NCI-H1105 treated with DMSO at 0.1 percent for 48 hours (cell line): ENCODE data around the gene USB1.

ENCODE experiments used
- DNase-seq: peaks from one replicate; lab custom pipeline; 2025; lab: John Stamatoyannopoulos, UW

Gene USB1

GRCh38 chr16:58000706-58001676 is at the start of gene USB1:
Gene USB1, plus strand, starts transcription at chr16:58001407. Its CDS starts 77 bp downstream, at chr16:58001484.
- DNase-seq = peak; percentile 64

DNA sequence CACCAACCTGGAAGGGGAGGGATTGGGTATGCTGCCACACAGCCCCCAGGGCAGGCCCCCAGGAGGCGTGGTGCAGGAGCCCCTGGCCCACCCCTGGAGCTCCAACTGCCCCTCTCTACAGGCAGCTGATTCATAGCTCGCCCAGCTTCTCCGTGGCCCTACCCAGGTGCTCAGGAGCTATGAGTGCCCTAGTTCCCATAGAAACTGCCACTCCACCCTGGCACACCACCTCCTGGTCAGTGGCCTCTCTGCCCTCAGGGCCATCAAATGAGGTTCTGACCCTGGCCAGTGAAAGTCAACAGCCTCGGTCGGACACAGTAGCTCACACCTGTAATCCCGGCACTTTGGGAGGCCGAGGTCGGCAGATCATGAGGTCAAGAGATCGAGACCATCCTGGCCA is 48.3 kb upstream of the USB1 start:
- no peak for DNase-seq

DNA sequence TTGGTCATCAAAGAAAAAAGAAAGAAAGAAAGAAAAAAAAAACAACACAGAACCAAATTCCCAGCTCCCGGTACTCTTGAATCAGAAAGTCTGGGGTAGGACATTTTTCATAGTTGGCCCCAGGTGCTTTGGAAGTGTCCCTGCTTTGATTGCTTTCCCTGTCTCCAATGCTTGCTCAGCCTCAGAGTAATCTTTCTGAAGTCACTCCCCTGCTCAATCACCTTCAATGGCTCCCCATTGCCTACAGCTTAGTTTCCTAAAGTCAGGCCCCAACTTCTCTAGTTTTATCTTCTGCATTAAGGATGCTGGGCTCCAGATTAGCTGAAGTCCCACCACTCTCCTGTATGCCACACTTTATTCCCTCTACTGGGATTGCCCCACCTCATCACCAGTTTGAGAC is 47.4 kb upstream of the USB1 start:
- no peak for DNase-seq

DNA sequence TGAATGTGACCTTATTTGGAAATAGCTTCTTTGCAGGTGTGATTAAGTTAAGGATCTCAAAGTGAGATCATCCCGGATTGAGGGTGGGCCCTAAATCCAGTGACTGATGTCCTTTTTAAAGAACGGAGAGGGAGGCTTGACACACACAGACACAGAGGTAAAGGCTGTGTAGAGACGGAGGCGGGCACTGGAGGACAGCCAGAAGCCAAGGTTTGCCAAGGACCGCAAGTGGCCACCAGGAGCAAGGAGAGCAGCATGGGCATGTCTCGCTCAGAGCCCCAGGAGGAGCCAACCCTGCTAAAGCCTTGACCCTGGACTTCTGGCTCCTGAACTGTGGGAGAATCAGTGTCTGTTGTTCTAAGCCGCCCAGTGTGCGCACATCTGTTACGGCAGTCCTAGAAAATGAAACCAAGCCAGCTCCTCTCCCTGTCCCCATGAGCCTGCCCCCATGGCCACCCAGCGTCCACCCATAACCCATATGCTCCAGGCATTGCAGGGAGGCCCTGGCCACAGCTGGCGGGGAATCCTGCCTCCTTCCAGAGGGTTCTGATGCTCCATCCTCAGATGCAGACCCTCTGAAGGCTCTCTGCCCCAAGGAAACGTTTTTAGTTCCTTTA is 45.5 kb upstream of the USB1 start:
- DNase-seq = no peak

GRCh38 chr16:57956270-57956808 is 44.9 kb upstream of the USB1 start:
- DNase-seq = no peak

DNA sequence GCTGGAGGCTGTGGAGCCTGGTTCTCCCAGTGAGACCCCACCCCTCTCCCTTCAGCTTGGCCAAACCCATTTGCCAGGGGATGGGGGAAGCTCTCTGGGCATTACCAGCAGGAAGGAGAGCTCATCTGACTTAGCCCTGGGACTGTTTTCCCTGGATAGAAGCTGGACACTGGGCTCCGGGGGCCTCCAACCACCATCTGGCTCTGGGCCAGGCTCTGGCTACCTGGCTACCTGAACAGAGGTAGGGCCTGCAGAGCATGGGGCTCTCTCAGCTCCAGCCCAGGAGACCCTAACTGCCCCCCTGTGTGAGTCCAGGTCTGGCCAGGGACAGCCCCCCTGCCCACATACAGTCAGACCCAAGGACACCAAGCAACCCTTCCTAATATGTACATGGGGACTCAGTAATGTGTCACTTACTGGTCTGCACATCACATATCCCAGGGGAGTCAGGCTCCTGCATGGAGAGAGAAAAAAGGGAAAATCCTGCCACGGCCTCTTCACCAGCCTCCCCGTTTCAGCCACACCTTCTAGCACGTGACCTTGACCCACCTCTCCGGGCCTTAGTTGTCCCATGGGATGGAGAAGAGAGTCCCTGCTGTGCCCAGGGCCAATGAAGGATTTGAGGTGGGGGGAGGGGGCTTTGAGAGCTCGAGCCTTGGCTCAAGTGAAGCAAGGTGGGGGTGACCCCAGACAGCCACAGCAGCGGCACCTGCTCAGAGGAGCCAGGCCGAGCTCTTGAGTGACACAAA is 44.1 kb upstream of the USB1 start:
- DNase-seq = no peak

DNA sequence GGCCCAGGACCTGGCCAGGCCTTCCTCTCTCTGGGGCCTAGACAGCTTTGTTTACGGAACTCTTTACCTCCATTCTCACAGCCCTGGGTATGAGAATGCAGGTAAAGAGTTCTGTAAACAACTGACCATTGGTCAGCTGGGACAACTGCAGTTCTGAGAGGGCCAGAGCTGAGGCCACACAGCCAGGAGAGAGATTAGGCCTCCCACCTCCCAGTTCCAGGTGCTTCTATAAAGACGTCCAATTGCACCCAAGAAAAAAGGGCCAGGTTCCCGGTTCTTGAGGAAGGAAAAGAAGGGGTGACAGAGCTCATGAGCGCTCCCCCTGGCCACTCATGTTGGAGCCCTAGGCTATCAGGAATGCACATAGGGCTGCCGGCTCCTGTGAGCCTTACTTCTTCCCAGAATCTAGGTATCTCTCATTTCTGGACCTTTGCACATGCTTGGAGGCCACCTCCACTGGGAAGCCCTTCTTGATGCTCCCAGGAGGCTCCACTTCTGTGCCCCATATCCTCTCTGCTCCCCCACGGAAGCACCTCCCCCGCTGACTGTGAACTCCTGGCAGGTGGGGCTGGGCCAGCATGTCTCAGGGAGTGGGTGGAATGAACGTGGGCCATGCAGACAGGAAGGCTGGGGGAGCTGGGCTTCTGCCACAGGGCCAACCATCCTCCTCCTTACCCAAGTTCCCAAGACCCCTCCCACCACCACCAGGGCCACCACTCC is 43.4 kb upstream of the USB1 start:
- DNase-seq = no peak

- no peak for DNase-seq
Measured at GRCh38 chr16:57958544-57958943, 42.7 kb upstream of the USB1 start.

GRCh38 chr16:57959121-57959520 is 42.1 kb upstream of the USB1 start:
- DNase-seq = no peak

DNA sequence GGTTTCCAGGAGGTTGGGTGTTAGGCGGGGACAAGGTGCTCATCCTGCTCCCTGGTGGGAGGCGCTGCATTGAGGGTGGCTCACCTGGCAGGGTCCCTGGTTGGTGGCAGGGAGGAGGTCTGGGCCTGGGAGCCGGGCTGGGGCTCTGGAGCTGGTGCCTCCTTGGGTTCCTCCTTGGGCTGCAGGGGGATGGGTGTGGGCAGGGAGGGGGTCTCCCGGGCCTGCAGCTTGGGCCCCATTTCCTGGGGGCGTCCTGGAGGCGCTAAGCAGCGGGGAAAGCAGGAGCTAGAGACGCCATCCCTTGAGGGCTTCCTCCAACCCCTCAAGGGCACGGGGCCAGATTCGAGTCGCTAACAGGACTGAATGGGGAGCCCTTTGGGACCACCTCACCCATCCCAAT is 41.4 kb upstream of the USB1 start:
- DNase-seq = no peak

DNA sequence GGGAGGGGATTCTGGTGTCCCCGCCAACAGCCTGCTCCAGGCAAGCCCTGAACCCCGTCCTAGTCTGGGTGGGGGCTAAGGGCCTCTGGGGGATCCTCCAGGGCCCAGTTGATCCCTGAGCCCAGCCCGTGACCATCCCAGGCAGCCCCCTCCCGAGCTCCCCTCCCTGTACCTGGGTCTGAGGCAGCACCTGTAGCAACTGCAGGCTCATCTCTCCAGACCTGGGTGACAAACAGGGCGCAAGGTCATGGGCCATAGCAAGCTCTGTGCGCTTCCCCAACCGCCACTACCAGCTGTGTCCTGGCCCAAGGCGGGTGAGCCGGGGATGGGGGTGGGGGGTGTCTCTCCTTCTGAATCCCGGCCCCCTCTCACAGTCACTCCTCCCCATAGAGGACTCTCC is 40.9 kb upstream of the USB1 start:
- DNase-seq = no peak

DNA sequence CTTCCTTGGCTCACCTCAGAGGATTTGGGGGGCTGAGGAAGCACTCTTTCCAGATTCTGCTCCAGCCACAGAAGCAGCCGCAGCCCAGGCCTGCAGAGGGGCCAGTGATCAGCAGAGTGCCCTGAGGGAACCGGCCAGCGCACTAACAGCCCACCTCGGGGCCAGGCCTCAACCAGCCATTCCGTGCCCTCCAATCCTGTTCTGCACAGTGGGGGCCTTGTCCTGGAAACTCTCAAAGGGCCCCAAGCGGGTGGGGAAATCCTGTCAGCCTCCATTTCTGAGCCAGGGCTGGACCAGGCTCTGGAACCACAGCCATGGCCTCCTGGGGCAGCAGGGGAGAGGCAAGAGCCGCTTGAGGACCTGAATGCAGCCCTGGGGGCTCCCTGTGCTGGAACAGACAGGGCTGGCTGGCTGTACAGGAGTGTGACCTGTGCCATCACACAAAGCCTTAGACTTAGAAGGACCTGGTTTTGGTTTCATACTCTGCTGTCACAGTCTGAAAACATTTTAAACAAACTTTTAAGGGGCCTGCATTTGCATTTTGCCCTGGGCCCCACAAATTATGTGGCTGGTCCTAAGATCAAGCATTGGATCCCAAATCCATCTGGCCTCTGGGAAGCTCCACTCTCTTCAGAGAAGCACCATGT is 40.3 kb upstream of the USB1 start:
- DNase-seq = no peak

- no peak for DNase-seq
Measured at GRCh38 chr16:57961538-57961937, 39.7 kb upstream of the USB1 start.

DNA sequence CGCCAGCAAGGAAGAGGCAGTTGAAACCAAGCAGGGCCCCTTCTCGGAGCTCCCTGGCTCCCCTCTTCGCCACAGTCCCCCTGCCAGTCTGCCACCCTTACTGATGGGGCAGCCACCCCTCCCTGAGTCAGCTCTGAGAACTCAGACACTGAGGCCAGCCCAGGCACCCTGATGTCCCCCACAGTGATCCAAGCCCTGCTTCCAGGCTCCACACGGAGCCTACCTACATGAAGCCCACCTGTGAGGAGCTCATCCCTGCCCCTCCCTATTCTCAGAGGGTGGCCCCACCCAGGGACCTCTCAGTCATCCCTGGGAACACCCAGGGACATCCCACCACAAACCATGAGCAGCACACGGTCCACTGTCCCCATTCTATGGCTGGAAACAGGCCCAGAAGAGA is 39.2 kb upstream of the USB1 start:
- no peak for DNase-seq

DNA sequence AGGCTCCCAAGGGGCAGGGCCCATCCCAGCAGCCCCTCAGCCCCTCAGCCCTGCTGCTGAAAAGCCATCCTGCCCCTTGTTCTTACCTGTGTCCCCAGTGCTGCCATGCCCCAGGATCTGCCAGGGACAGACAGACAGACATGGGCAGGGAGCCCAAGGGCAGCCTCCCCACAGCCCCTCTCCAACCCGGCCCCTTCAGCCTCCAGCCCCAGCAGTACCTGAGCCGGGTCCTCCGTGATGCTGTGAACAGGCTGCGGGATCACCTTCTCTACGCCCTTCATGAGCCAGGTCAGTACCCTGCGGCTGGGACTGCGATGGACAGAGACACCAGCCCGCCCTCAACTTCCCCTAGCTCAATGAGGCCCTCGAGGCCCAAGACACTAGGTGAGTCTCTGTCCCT is 38.5 kb upstream of the USB1 start:
- DNase-seq = no peak

DNA sequence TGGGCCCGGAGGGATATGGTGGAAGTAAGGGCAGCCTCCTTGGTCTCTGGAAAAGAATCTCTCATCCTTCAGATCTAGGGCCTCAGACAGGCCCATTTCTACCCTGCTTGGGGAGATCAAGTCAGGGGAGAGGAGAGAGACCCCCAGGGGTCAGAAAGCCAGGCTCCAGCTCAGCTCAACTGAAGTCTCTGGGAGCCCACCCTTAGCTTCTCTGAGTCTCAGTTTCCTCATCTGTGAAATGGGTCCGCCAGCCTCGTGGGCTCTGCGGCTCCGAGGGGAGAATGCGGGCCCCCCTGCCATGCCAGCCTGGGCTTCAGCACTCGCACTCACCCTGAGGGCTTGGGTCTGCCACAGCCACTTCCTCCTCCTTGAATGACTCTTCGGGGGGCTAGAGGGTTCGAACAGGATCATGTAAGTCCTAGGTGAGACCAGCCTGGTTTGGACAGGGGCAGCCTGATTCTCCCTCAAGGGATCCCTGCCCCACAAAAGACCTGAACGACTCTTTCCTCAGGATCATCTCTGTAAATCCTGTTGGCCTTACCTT is 37.0 kb upstream of the USB1 start:
- DNase-seq = no peak

- no peak for DNase-seq
Measured at GRCh38 chr16:57966204-57966771, 34.9 kb upstream of the USB1 start.

GRCh38 chr16:57966986-57967385 is 34.2 kb upstream of the USB1 start:
- DNase-seq = no peak

- no peak for DNase-seq
Measured at GRCh38 chr16:57967916-57968315, 33.3 kb upstream of the USB1 start.

DNA sequence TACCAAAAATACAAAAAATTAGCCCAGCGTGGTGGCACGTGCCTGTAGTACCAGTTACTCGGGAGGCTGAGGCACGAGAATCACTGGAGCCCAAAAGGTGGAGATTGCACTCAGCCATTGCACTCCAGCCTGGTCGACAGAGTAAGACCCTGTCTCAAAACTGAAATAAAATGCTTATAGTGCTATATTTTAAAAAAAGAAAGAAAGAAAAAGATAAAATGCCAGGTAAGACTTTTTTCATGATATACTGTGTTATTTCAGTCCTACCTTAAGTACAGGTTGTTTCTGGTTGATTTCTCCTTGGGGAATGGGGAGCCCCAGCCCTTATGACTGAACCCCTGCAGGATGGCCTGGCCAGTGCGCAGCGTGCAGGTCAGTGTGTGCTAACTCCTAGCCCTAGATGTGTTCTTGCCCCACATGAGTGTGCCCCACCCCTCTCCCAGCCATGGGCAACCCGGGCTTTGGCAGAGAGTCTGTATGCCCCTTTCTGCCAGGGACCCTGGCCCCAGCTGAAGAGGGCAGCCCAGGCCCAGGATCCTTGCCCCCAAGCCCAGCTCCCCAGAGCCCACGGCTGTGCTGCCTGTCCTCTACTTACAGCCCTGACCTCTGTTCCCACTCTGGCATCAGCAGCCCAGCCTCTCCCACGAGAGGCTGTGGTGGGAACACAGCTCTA is 31.6 kb upstream of the USB1 start:
- DNase-seq = no peak
